IPS-NIHi7 (cell line): ENCODE results near the gene MAP3K19.

Experiments used
- DNase-seq: peaks from one replicate; pipeline ENCODE4 v3.0.0; 2012; ENCODE audit warnings: mixed read lengths; ENCODE audit errors: extremely low spot score

MAP3K19 gene

GRCh38 chr2:134933732-134934131 lies 113.5 kb downstream of the MAP3K19 start:
- no peak for DNase-seq

- no peak for DNase-seq
Observed at GRCh38 chr2:134932864-134933526, 114.3 kb downstream of the MAP3K19 start.

GRCh38 chr2:134927195-134927594 lies 120.1 kb downstream of the MAP3K19 start:
- no peak for DNase-seq

- DNase-seq, result no peak
Observed at GRCh38 chr2:134926231-134926931, 120.9 kb downstream of the MAP3K19 start.

GRCh38 chr2:134924912-134925311 lies 122.3 kb downstream of the MAP3K19 start:
- DNase-seq, result no peak

GRCh38 chr2:134919341-134920210 lies 127.7 kb downstream of the MAP3K19 start:
- DNase-seq, result no peak

- DNase-seq, result peak; percentile 97
Observed at GRCh38 chr2:134918526-134919340, 128.5 kb downstream of the MAP3K19 start, which contains the start of gene CCNT2. Gene CCNT2, plus strand, starts transcription at chr2:134918822. Its CDS starts 33 bp downstream, at chr2:134918855.

GRCh38 chr2:134917888-134918525 lies 129.2 kb downstream of the MAP3K19 start:
- DNase-seq, result no peak

- DNase-seq, result no peak
Observed at GRCh38 chr2:134917360-134917865, 129.8 kb downstream of the MAP3K19 start.
